IMR-90 (cell line): ENCODE measurements around the gene SERINC3. TPM values are rescaled to one million over a fixed set of nuclear protein-coding genes. Genes with fewer than 3 reads are reported as not detected.

ENCODE experiments used
- ATAC-seq: fragments of 200-7000 bp; cut with Tn5 transposase; 2 replicates; pipeline ENCODE4 v1.9.1; 2020; ENCODE audit warnings: low read depth, mild to moderate bottlenecking, moderate library complexity
- BruUV-seq: library from RNA; stranded (reverse); fragments of 400-500 nt; replicated peaks from 2 replicates; lab custom pipeline; 2021; lab: Mats Ljungman, UMichigan
- CTCF ChIA-PET: fragments of 300-600 bp; formaldehyde crosslinking; extraction: SDS; loops from one replicate; lab custom pipeline; 2021; ENCODE audit warnings: antibody characterized with exemption; lab: Yijun Ruan, JAX
- POLR2A ChIA-PET: fragments of 300-600 bp; sonication (Branson Sonifier 250); formaldehyde crosslinking; loops from one replicate; lab custom pipeline; 2022; ENCODE audit warnings: antibody characterized with exemption; ENCODE audit not compliant: unreplicated experiment; lab: Charles Lee
- DNase-seq: peaks from one replicate; pipeline ENCODE4 v3.0.0; 2013
- H2AFZ ChIP-seq: replicated peaks from 2 replicates; pipeline ENCODE3; 2013; ENCODE audit warnings: low read length, mild to moderate bottlenecking; ENCODE audit not compliant: poor library complexity
- H2AK5ac ChIP-seq: 2 replicates; pipeline ENCODE4 v1.6.1; 2013; ENCODE audit warnings: low read depth, low read length, inconsistent platforms
- H2AK9ac ChIP-seq: replicated peaks from 2 replicates; pipeline ENCODE3; 2013; ENCODE audit warnings: mild to moderate bottlenecking, low read depth, low read length, moderate library complexity; ENCODE audit not compliant: poor library complexity
- H2BK120ac ChIP-seq: 2 replicates; pipeline ENCODE4 v1.6.1; 2013; ENCODE audit warnings: low read depth, low read length, inconsistent platforms
- H2BK15ac ChIP-seq: 3 replicates; pipeline ENCODE4 v1.6.1; 2013; ENCODE audit warnings: low read depth, low read length, inconsistent platforms
- H2BK20ac ChIP-seq: 2 replicates; pipeline ENCODE4 v1.6.1; 2013; ENCODE audit warnings: low read depth, mild to moderate bottlenecking, inconsistent platforms, low read length, moderate library complexity
- H2BK5ac ChIP-seq: 2 replicates; pipeline ENCODE4 v1.6.1; 2013; ENCODE audit warnings: mild to moderate bottlenecking, low read depth, low read length, inconsistent platforms; ENCODE audit not compliant: poor library complexity, severe bottlenecking
- H3K14ac ChIP-seq: replicated peaks from 2 replicates; pipeline ENCODE4 v1.6.1; 2013; ENCODE audit warnings: low read depth, low read length, inconsistent platforms
- H3K18ac ChIP-seq: 2 replicates; pipeline ENCODE4 v1.6.1; 2013; ENCODE audit warnings: low read depth, low read length, control low read depth
- H3K23ac ChIP-seq: 2 replicates; pipeline ENCODE4 v1.6.1; 2013; ENCODE audit warnings: low read depth, low read length, inconsistent platforms
- H3K27ac ChIP-seq: 2 replicates; pipeline ENCODE4 v1.5.1; 2013; ENCODE audit warnings: mild to moderate bottlenecking, control low read depth, low read length; ENCODE audit not compliant: insufficient read depth
- H3K27me3 ChIP-seq: 2 replicates; pipeline ENCODE4 v1.6.1; 2013; ENCODE audit warnings: low read length; ENCODE audit not compliant: control insufficient read depth, insufficient read depth
- H3K36me3 ChIP-seq: 2 replicates; pipeline ENCODE4 v1.6.1; 2013; ENCODE audit warnings: low read length, mixed read lengths; ENCODE audit not compliant: control insufficient read depth, insufficient read depth
- H3K4ac ChIP-seq: 2 replicates; pipeline ENCODE4 v1.6.1; 2013; ENCODE audit warnings: low read depth, low read length, inconsistent platforms
- H3K4me1 ChIP-seq: 2 replicates; pipeline ENCODE4 v1.6.1; 2013; ENCODE audit warnings: low read length, mixed read lengths; ENCODE audit not compliant: control insufficient read depth, insufficient read depth
- H3K4me2 ChIP-seq: 2 replicates; pipeline ENCODE4 v1.6.1; 2013; ENCODE audit warnings: low read depth, mild to moderate bottlenecking, control low read depth, low read length, moderate library complexity
- H3K4me3 ChIP-seq: 2 replicates; pipeline ENCODE4 v1.5.1; 2013; ENCODE audit warnings: low read depth, mild to moderate bottlenecking, control low read depth, low read length, moderate library complexity; ENCODE audit not compliant: insufficient read depth
- H3K56ac ChIP-seq: 2 replicates; pipeline ENCODE4 v1.6.1; 2013; ENCODE audit warnings: low read length, inconsistent platforms; ENCODE audit not compliant: insufficient read depth; ENCODE audit errors: extremely low read depth
- H3K79me1 ChIP-seq, 2 experiments: 2 replicates each; pipeline ENCODE4 v1.6.1; 2013; ENCODE audit warnings: low read length in 2 of 2, inconsistent platforms in 1 of 2, low read depth in 1 of 2
- H3K9ac ChIP-seq: 2 replicates; pipeline ENCODE4 v1.6.1; 2013; ENCODE audit warnings: low read depth, low read length, control low read depth
- H3K9me1 ChIP-seq: 2 replicates; pipeline ENCODE4 v1.6.1; 2013; ENCODE audit warnings: low read length, inconsistent platforms; ENCODE audit not compliant: insufficient read depth
- H3K9me3 ChIP-seq: 2 replicates; pipeline ENCODE4 v1.6.1; 2013; ENCODE audit warnings: low read length; ENCODE audit not compliant: control insufficient read depth, insufficient read depth
- H4K20me1 ChIP-seq: 2 replicates; pipeline ENCODE4 v1.6.1; 2013; ENCODE audit warnings: low read length, inconsistent platforms; ENCODE audit not compliant: insufficient read depth
- H4K5ac ChIP-seq: 2 replicates; pipeline ENCODE4 v1.6.1; 2013; ENCODE audit warnings: mild to moderate bottlenecking, low read depth, low read length, control low read depth
- H4K8ac ChIP-seq, 2 experiments: 2 replicates each; pipeline ENCODE4 v1.6.1; 2013; ENCODE audit warnings: low read depth in 2 of 2, low read length in 2 of 2, control low read depth in 1 of 2, inconsistent platforms in 1 of 2
- H4K91ac ChIP-seq: 2 replicates; pipeline ENCODE4 v1.6.1; 2013; ENCODE audit warnings: low read depth, low read length, inconsistent platforms; ENCODE audit not compliant: insufficient read depth
- BHLHE40 ChIP-seq: fragments of 150-350 bp; IDR thresholded peaks from 2 replicates; pipeline ENCODE4 v1.6.1; 2016; ENCODE audit warnings: mild to moderate bottlenecking, low read depth, low read length
- CEBPB ChIP-seq: IDR thresholded peaks from 2 replicates; pipeline ENCODE4 v1.6.1; 2012; ENCODE audit warnings: low read depth, low read length, improper control_type of control experiment
- CHD1 ChIP-seq: IDR thresholded peaks from 2 replicates; pipeline ENCODE4 v1.6.1; 2012; ENCODE audit warnings: low read depth, low read length, improper control_type of control experiment
- CTCF ChIP-seq: conservative IDR thresholded peaks from 2 replicates; pipeline ENCODE4 v1.5.1; 2012; ENCODE audit warnings: mild to moderate bottlenecking, low read depth, low read length, improper control_type of control experiment
- ELK1 ChIP-seq: fragments of 150-350 bp; IDR thresholded peaks from 2 replicates; pipeline ENCODE4 v1.6.1; 2016; ENCODE audit warnings: low read depth, mild to moderate bottlenecking, low read length, moderate library complexity, borderline replicate concordance
- FOS ChIP-seq: fragments of 150-350 bp; IDR thresholded peaks from 2 replicates; pipeline ENCODE4 v1.6.1; 2016; ENCODE audit warnings: low read depth, low read length
- MAFK ChIP-seq: IDR thresholded peaks from 2 replicates; pipeline ENCODE4 v1.6.1; 2012; ENCODE audit warnings: low read depth, low read length, improper control_type of control experiment
- MAZ ChIP-seq: IDR thresholded peaks from 2 replicates; pipeline ENCODE4 v1.6.1; 2012; ENCODE audit warnings: low read depth, mild to moderate bottlenecking, low read length, improper control_type of control experiment, moderate library complexity, borderline replicate concordance
- MXI1 ChIP-seq: IDR thresholded peaks from 2 replicates; pipeline ENCODE4 v1.6.1; 2012; ENCODE audit warnings: low read depth, mild to moderate bottlenecking, low read length, moderate library complexity, borderline replicate concordance
- NFE2L2 ChIP-seq: fragments of 150-350 bp; IDR thresholded peaks from 2 replicates; pipeline ENCODE4 v1.6.1; 2016; ENCODE audit warnings: low read depth, mild to moderate bottlenecking, low read length
- POLR2A ChIP-seq: IDR thresholded peaks from 2 replicates; pipeline ENCODE4 v1.6.1; 2012; ENCODE audit warnings: mild to moderate bottlenecking, low read depth, low read length
- RAD21 ChIP-seq: IDR thresholded peaks from 2 replicates; pipeline ENCODE4 v1.6.1; 2012; ENCODE audit warnings: low read length, improper control_type of control experiment
- RCOR1 ChIP-seq: IDR thresholded peaks from 2 replicates; pipeline ENCODE4 v1.6.1; 2012; ENCODE audit warnings: mild to moderate bottlenecking, low read length, improper control_type of control experiment; ENCODE audit not compliant: insufficient replicate concordance
- RFX5 ChIP-seq: IDR thresholded peaks from 2 replicates; pipeline ENCODE4 v1.8.0; 2012; ENCODE audit warnings: low read depth, mild to moderate bottlenecking, low read length, moderate library complexity
- SMC3 ChIP-seq: fragments of 150-350 bp; IDR thresholded peaks from 2 replicates; pipeline ENCODE4 v1.6.1; 2016; ENCODE audit warnings: low read depth, mild to moderate bottlenecking, antibody characterized with exemption, low read length, moderate library complexity
- USF2 ChIP-seq: fragments of 150-350 bp; IDR thresholded peaks from 2 replicates; pipeline ENCODE4 v1.6.1; 2017; ENCODE audit warnings: mild to moderate bottlenecking, antibody characterized with exemption, low read length, low read depth
- WGBS, 2 experiments: methylation state at CpG; one replicate each; pipeline versions ENCODE4 v1.1.5 to v1.1.7; 2013; ENCODE audit warnings: missing lambda C conversion rate in 2 of 2; ENCODE audit not compliant: insufficient read length in 1 of 2; ENCODE audit errors: extremely low coverage in 2 of 2; 5-methylcytosine and 5-hydroxymethylcytosine counted together
- dilution Hi-C: fragments of 300-500 bp; cut with HindIII; formaldehyde crosslinking; loops from one replicate; pipeline ENCODE4 v1.14.3; 2018; ENCODE audit warnings: low sequenced_read_pairs; ENCODE audit not compliant: unreplicated experiment
- in situ Hi-C: fragments of 300-500 bp; cut with MboI; formaldehyde crosslinking; loops from 3 replicates; pipeline ENCODE4 v1.14.3; 2019; ENCODE audit warnings: low sequenced_read_pairs, inconsistent platforms, mixed read lengths
- intact Hi-C: fragments of 100-400 bp; cut with micrococcal nuclease; formaldehyde crosslinking; loops from 2 replicates; pipeline ENCODE4 v1.10.0; 2022
- polyA plus RNA-seq, 3 experiments: library from polyadenylated mRNA; depleted of rRNA; stranded (reverse); fragments of >200 nt; gene quantifications; 2 replicates each; pipeline ENCODE4 v1.2.3, GENCODE V29; 2012; ENCODE audit warnings: low replicate concordance in 1 of 3
- total RNA-seq: library from RNA; depleted of rRNA; stranded (reverse); fragments of >200 nt; gene quantifications from 2 replicates; pipeline ENCODE4 v1.2.3, GENCODE V29; 2012

The SERINC3 gene
- total and polyA plus RNA-seq, 2 of the 4 experiments (the other 2 are of a cell fraction): 101 to 132 TPM

GRCh38 chr20:44517454-44517853 lies 4.4 kb downstream of the SERINC3 start:
- H2BK5ac ChIP-seq: no peak overlapping the region
- intact Hi-C loops (no loop called here), in situ Hi-C loops (no loop called here), dilution Hi-C loops (no loop called here)
- no peak overlapping the region for H3K56ac ChIP-seq
- no peaks in the 10 kb centered on the region for H3K9me3 ChIP-seq
- H3K4me2 ChIP-seq: no peak overlapping the region
- BruUV-seq: no TSS peak
- peaks cover 10% of the 10 kb centered on the region for H3K4me1 ChIP-seq
- no peak overlapping the region for H2BK15ac ChIP-seq
- no peak overlapping the region for H3K27ac ChIP-seq
- no peak overlapping the region for H3K9ac ChIP-seq
- H2BK20ac ChIP-seq: no peak overlapping the region
- no peak overlapping the region for H2AFZ ChIP-seq
- no peak overlapping the region for H2BK120ac ChIP-seq
- peaks cover 6% of the 10 kb centered on the region for H3K9me1 ChIP-seq
- WGBS, 2 experiments: no CpG with 5 or more reads among the region's 3 CpGs
- no peak overlapping the region for H3K18ac ChIP-seq
- H3K79me1 ChIP-seq: peaks cover 0 to 75% of the 10 kb centered on the region in 2 experiments; a peak in 2 of 4 replicates
- no peak overlapping the region for H2AK9ac ChIP-seq
- POLR2A ChIA-PET: no interaction called here
- DNase-seq: no peak
- H2AK5ac ChIP-seq: no peak overlapping the region
- peaks cover 77% of the 10 kb centered on the region for H4K20me1 ChIP-seq
- H3K23ac ChIP-seq: no peak overlapping the region
- ATAC-seq: no peak
- no peak overlapping the region for H3K4ac ChIP-seq
- no peak overlapping the region for H4K91ac ChIP-seq
- no peak overlapping the region for H4K8ac ChIP-seq
- no peak for TF ChIP-seq MAFK
- TF ChIP-seq SMC3: no peak
- TF ChIP-seq RCOR1: no peak
- no peak for TF ChIP-seq MAZ
- no peak for TF ChIP-seq RFX5
- TF ChIP-seq CEBPB: no peak
- no peak for TF ChIP-seq FOS
- no peak for TF ChIP-seq ELK1
- no peak for TF ChIP-seq BHLHE40
- no peak for TF ChIP-seq RAD21
- no peak for TF ChIP-seq USF2
- TF ChIP-seq CHD1: no peak
- TF ChIP-seq POLR2A: no peak
- TF ChIP-seq NFE2L2: no peak
- TF ChIP-seq MXI1: no peak
- TF ChIP-seq CTCF: no peak
- no peak overlapping the region for H3K14ac ChIP-seq
- H3K4me3 ChIP-seq: no peak overlapping the region
- CTCF ChIA-PET: interaction anchor here (0.6 kb wide), 1 partner anchor 51 kb away, joined by 3 read pairs; no protein-coding TSS in a partner anchor
- H3K27me3 ChIP-seq: no peaks in the 10 kb centered on the region
- peaks cover 10% of the 10 kb centered on the region for H3K36me3 ChIP-seq
- H4K5ac ChIP-seq: no peak overlapping the region
